ENCODE results near the gene PLD4.
A peak's percentile ranks its signal among the peaks of the same experiment; 100 is the strongest.

PLD4 gene

GRCh38 chr14:104929268-104930230 lies 4.9 kb downstream of the PLD4 start:
- no peak for DNase-seq

- no peak for DNase-seq
These were observed 6.0 kb downstream of the PLD4 start for GRCh38 chr14:104930526-104931303.

- DNase-seq, result no peak
These were observed 6.7 kb downstream of the PLD4 start for GRCh38 chr14:104931304-104931770.

- no peak for DNase-seq
These were observed 7.3 kb downstream of the PLD4 start for GRCh38 chr14:104931771-104932675.

GRCh38 chr14:104932676-104933631 lies 8.3 kb downstream of the PLD4 start:
- DNase-seq, result peak; percentile 81

- DNase-seq, result no peak
These were observed 9.4 kb downstream of the PLD4 start for GRCh38 chr14:104933746-104934733.

GRCh38 chr14:104935026-104935650 lies 10.5 kb downstream of the PLD4 start:
- DNase-seq, result no peak

GRCh38 chr14:104935955-104936354 lies 11.3 kb downstream of the PLD4 start:
- DNase-seq, result no peak

GRCh38 chr14:104936361-104937155 lies 11.9 kb downstream of the PLD4 start:
- DNase-seq, result no peak

GRCh38 chr14:104937161-104937560 lies 12.5 kb downstream of the PLD4 start:
- no peak for DNase-seq

GRCh38 chr14:104937694-104938365 lies 13.2 kb downstream of the PLD4 start:
- no peak for DNase-seq

GRCh38 chr14:104938436-104938835 lies 13.8 kb downstream of the PLD4 start:
- no peak for DNase-seq

GRCh38 chr14:104938960-104939359 lies 14.3 kb downstream of the PLD4 start:
- DNase-seq, result no peak

- no peak for DNase-seq
These were observed 15.2 kb downstream of the PLD4 start for GRCh38 chr14:104939666-104940410.

GRCh38 chr14:104940526-104941150 lies 16.0 kb downstream of the PLD4 start:
- no peak for DNase-seq

- DNase-seq, result no peak
These were observed 17.1 kb downstream of the PLD4 start for GRCh38 chr14:104941508-104942365.

All from hematopoietic multipotent progenitor cell treated with erythropoietin and hydrocortisone succinate and interleukin-3 and kit ligand, for 6 days (in vitro differentiated cells).